ENCODE results near the gene PPP1R9A.
A peak's percentile ranks its signal among the peaks of the same experiment; 100 is the strongest.
"Not testable (repeated sequence)": the region's sequence is repeated elsewhere in the genome, so short reads cannot be mapped to it uniquely, and the experiment has no call there.

The PPP1R9A gene

GRCh38 chr7:94980418-94981142, 73.2 kb downstream of the PPP1R9A start:
- no peak for DNase-seq

GRCh38 chr7:94995921-94996320, 88.5 kb downstream of the PPP1R9A start:
- DNase-seq = no peak

- DNase-seq = no peak
These were observed 89.0 kb downstream of the PPP1R9A start for GRCh38 chr7:94996369-94996768.

- no peak for DNase-seq
These were observed 90.2 kb downstream of the PPP1R9A start for GRCh38 chr7:94997547-94997946.

- DNase-seq = no peak
These were observed 91.1 kb downstream of the PPP1R9A start for GRCh38 chr7:94998266-94999068.

GRCh38 chr7:94999069-94999351, 91.6 kb downstream of the PPP1R9A start:
- DNase-seq = no peak

- not testable (repeated sequence) for DNase-seq
These were observed 92.2 kb downstream of the PPP1R9A start for GRCh38 chr7:94999601-95000000.

- no peak for DNase-seq
These were observed 93.9 kb downstream of the PPP1R9A start for GRCh38 chr7:95001258-95001657.

- no peak for DNase-seq
These were observed 94.6 kb downstream of the PPP1R9A start for GRCh38 chr7:95001815-95002561.

- DNase-seq = no peak
These were observed 95.4 kb downstream of the PPP1R9A start for GRCh38 chr7:95002775-95003174.

- no peak for DNase-seq
These were observed 97.3 kb downstream of the PPP1R9A start for GRCh38 chr7:95004618-95005247.

- DNase-seq = no peak
These were observed 98.6 kb downstream of the PPP1R9A start for GRCh38 chr7:95006010-95006409.

- not testable (repeated sequence) for DNase-seq
These were observed 101.4 kb downstream of the PPP1R9A start for GRCh38 chr7:95008773-95009172.

- DNase-seq = no peak
These were observed 103.9 kb downstream of the PPP1R9A start for GRCh38 chr7:95011146-95011928.

GRCh38 chr7:95011995-95012394, 104.6 kb downstream of the PPP1R9A start:
- peak; percentile 6 to 20 for DNase-seq

GRCh38 chr7:95018021-95018420, 110.6 kb downstream of the PPP1R9A start:
- no peak for DNase-seq

- DNase-seq = no peak
These were observed 118.6 kb downstream of the PPP1R9A start for GRCh38 chr7:95026018-95026417.

- DNase-seq = no peak
These were observed 119.2 kb downstream of the PPP1R9A start for GRCh38 chr7:95026421-95027072.

GRCh38 chr7:95027234-95027872, 120.0 kb downstream of the PPP1R9A start:
- no peak for DNase-seq

- DNase-seq = no peak
These were observed 121.3 kb downstream of the PPP1R9A start for GRCh38 chr7:95028683-95029082.

- no peak for DNase-seq
These were observed 127.9 kb downstream of the PPP1R9A start for GRCh38 chr7:95035295-95035694.

Measured in Kasumi-1 (cell line).